ENCODE data around the gene OR5B17.
"Not testable (repeated sequence)": the region's sequence is repeated elsewhere in the genome, so short reads cannot be mapped to it uniquely, and the experiment has no call there.

OR5B17 gene

GRCh38 chr11:58358969-58359368, at the start of gene OR5B17:
TSS of gene OR5B17 (minus strand) at chr11:58359069. CDS start at chr11:58359069, 0 bp downstream.
- no peak within 1 kb of the TSS for H3K4me2 ChIP-seq
- no peak for TF ChIP-seq Cebpa-rat (IDR thresholded peaks at IDR 0.05)
- H3K27me3 ChIP-seq: no peaks in the 10 kb centered on the region
- no peak within 1 kb of the TSS for H3K27ac ChIP-seq
- no peaks in the 10 kb centered on the region for H4K20me1 ChIP-seq
- H3K9ac ChIP-seq: no peak within 1 kb of the TSS
- H3K4me3 ChIP-seq: no peak within 1 kb of the TSS
- H3K36me3 ChIP-seq: no peaks in the 10 kb centered on the region
- no peaks in the 10 kb centered on the region for H3K4me1 ChIP-seq
- no peaks in the 10 kb centered on the region for H3K9me3 ChIP-seq

- Histone ChIP-seq H3K4me3 (no peak within 1 kb of the TSS), H3K9me3 (peaks cover 14% of the 10 kb centered on the region), H3K27ac (no peak within 1 kb of the TSS), H4K20me1 (no peaks in the 10 kb centered on the region), H3K4me2 (no peak within 1 kb of the TSS), H3K4me1 (no peaks in the 10 kb centered on the region), H3K36me3 (no peaks in the 10 kb centered on the region), H3K9ac (no peak within 1 kb of the TSS), H3K27me3 (no peaks in the 10 kb centered on the region)
- no peak for TF ChIP-seq Cebpa-rat (IDR thresholded peaks at IDR 0.05)
Observed at GRCh38 chr11:58406774-58407173, 47.9 kb upstream of the OR5B17 start, which contains the start of gene OR5B3. TSS of gene OR5B3 (minus strand) at chr11:58406874. CDS start at chr11:58403409, 3,465 bp downstream.

GRCh38 chr11:58399622-58400021, 40.8 kb upstream of the OR5B17 start:
- H3K9me3 ChIP-seq: peaks cover 15% of the 10 kb centered on the region
- H3K4me1 ChIP-seq, H3K27ac ChIP-seq, H3K4me3 ChIP-seq, H3K27me3 ChIP-seq, H3K9ac ChIP-seq, H4K20me1 ChIP-seq, H3K4me2 ChIP-seq, H3K36me3 ChIP-seq: not testable (repeated sequence)

GRCh38 chr11:58395581-58395980, 36.7 kb upstream of the OR5B17 start:
- H3K36me3 ChIP-seq: no peaks in the 10 kb centered on the region; the same call in 1 of the 2 replicates
- H3K4me1 ChIP-seq: no peaks in the 10 kb centered on the region
- no peak overlapping the region for H3K4me2 ChIP-seq
- no peaks in the 10 kb centered on the region for H4K20me1 ChIP-seq
- H3K9me3 ChIP-seq: peaks cover 21% of the 10 kb centered on the region
- no peak for TF ChIP-seq Cebpa-rat (IDR thresholded peaks at IDR 0.05)
- no peak overlapping the region for H3K4me3 ChIP-seq
- no peaks in the 10 kb centered on the region for H3K27me3 ChIP-seq
- H3K9ac ChIP-seq: no peak overlapping the region
- H3K27ac ChIP-seq: no peak overlapping the region

- Histone ChIP-seq H3K9me3 (peaks cover 21% of the 10 kb centered on the region), H3K9ac (no peak overlapping the region), H3K27ac (no peak overlapping the region), H3K4me3 (no peak overlapping the region), H3K4me1 (no peaks in the 10 kb centered on the region), H4K20me1 (no peaks in the 10 kb centered on the region), H3K36me3 (no peaks in the 10 kb centered on the region; the same call in 1 of the 2 replicates), H3K27me3 (no peaks in the 10 kb centered on the region), H3K4me2 (no peak overlapping the region)
- TF ChIP-seq Cebpa-rat (IDR thresholded peaks at IDR 0.05): no peak
Observed at GRCh38 chr11:58394195-58394594, 35.3 kb upstream of the OR5B17 start.

- Histone ChIP-seq H3K4me1 (no peaks in the 10 kb centered on the region), H3K27me3 (no peaks in the 10 kb centered on the region), H3K4me3 (no peak overlapping the region), H3K27ac (no peak overlapping the region), H3K9ac (no peak overlapping the region), H3K4me2 (no peak overlapping the region), H3K9me3 (peaks cover 21% of the 10 kb centered on the region), H4K20me1 (no peaks in the 10 kb centered on the region), H3K36me3 (no peaks in the 10 kb centered on the region; the same call in 1 of the 2 replicates)
- no peak for TF ChIP-seq Cebpa-rat (IDR thresholded peaks at IDR 0.05)
Observed at GRCh38 chr11:58392746-58393145, 33.9 kb upstream of the OR5B17 start.

- Histone ChIP-seq H3K4me2 (no peak overlapping the region), H3K27ac (no peak overlapping the region), H4K20me1 (no peaks in the 10 kb centered on the region), H3K4me3 (no peak overlapping the region), H3K9ac (no peak overlapping the region), H3K4me1 (no peaks in the 10 kb centered on the region), H3K9me3 (peaks cover 21% of the 10 kb centered on the region), H3K36me3 (no peaks in the 10 kb centered on the region; the same call in 1 of the 2 replicates), H3K27me3 (no peaks in the 10 kb centered on the region)
- no peak for TF ChIP-seq Cebpa-rat (IDR thresholded peaks at IDR 0.05)
Observed at GRCh38 chr11:58391879-58392278, 33.0 kb upstream of the OR5B17 start.

- Histone ChIP-seq H3K36me3 (no peaks in the 10 kb centered on the region; the same call in 1 of the 2 replicates), H3K4me2 (no peak overlapping the region), H3K27me3 (no peaks in the 10 kb centered on the region), H3K9me3 (peaks cover 16% of the 10 kb centered on the region), H3K27ac (no peak overlapping the region), H3K4me1 (no peaks in the 10 kb centered on the region), H4K20me1 (no peaks in the 10 kb centered on the region), H3K9ac (no peak overlapping the region), H3K4me3 (no peak overlapping the region)
- TF ChIP-seq Cebpa-rat (IDR thresholded peaks at IDR 0.05): no peak
Observed at GRCh38 chr11:58390551-58391063, 31.7 kb upstream of the OR5B17 start.

GRCh38 chr11:58354727-58355126, 4.1 kb downstream of the OR5B17 start:
- no peaks in the 10 kb centered on the region for H3K27me3 ChIP-seq
- no peaks in the 10 kb centered on the region for H3K36me3 ChIP-seq
- H3K9me3 ChIP-seq: no peaks in the 10 kb centered on the region
- H3K27ac ChIP-seq: no peak overlapping the region
- H3K4me1 ChIP-seq: no peaks in the 10 kb centered on the region
- TF ChIP-seq Cebpa-rat (IDR thresholded peaks at IDR 0.05): no peak
- H3K4me3 ChIP-seq: no peak overlapping the region
- no peaks in the 10 kb centered on the region for H4K20me1 ChIP-seq
- H3K4me2 ChIP-seq: no peak overlapping the region
- no peak overlapping the region for H3K9ac ChIP-seq

- Histone ChIP-seq H3K4me2 (no peak overlapping the region), H3K9me3 (no peaks in the 10 kb centered on the region; the same call in 1 of the 2 replicates), H3K36me3 (no peaks in the 10 kb centered on the region), H3K27ac (no peak overlapping the region), H3K27me3 (no peaks in the 10 kb centered on the region), H3K4me1 (no peaks in the 10 kb centered on the region), H3K9ac (no peak overlapping the region), H4K20me1 (no peaks in the 10 kb centered on the region), H3K4me3 (no peak overlapping the region)
- no peak for TF ChIP-seq Cebpa-rat (IDR thresholded peaks at IDR 0.05)
Observed at GRCh38 chr11:58345204-58345603, 13.7 kb downstream of the OR5B17 start.

GRCh38 chr11:58334708-58335107, 24.2 kb downstream of the OR5B17 start:
- Histone ChIP-seq H3K4me2 (no peak overlapping the region), H3K27ac (no peak overlapping the region)

More at GRCh38 chr11:58334708-58335107, 24.2 kb downstream of the OR5B17 start:
- H3K9ac ChIP-seq: no peak overlapping the region
- H3K9me3 ChIP-seq: no peaks in the 10 kb centered on the region
- no peaks in the 10 kb centered on the region for H3K36me3 ChIP-seq
- no peaks in the 10 kb centered on the region for H4K20me1 ChIP-seq
- H3K4me1 ChIP-seq: no peaks in the 10 kb centered on the region
- H3K27me3 ChIP-seq: no peaks in the 10 kb centered on the region
- H3K4me3 ChIP-seq: no peak overlapping the region
- no peak for TF ChIP-seq Cebpa-rat (IDR thresholded peaks at IDR 0.05)

Measured in BLaER1 (cell line).